ENCODE data around the gene GABRD. TPM values are rescaled to one million over a fixed set of nuclear protein-coding genes. Genes with fewer than 3 reads are reported as not detected.

Gene GABRD, protein sequence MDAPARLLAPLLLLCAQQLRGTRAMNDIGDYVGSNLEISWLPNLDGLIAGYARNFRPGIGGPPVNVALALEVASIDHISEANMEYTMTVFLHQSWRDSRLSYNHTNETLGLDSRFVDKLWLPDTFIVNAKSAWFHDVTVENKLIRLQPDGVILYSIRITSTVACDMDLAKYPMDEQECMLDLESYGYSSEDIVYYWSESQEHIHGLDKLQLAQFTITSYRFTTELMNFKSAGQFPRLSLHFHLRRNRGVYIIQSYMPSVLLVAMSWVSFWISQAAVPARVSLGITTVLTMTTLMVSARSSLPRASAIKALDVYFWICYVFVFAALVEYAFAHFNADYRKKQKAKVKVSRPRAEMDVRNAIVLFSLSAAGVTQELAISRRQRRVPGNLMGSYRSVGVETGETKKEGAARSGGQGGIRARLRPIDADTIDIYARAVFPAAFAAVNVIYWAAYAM
- total RNA-seq (1 to 10 TPM in 2 of 7 donors, under 1 TPM in 3, not detected in 2; 0.40 to 1.2 (median 0.94) TPM), polyA plus RNA-seq (1 to 10 TPM in 1 of 3 donors, under 1 TPM in 1, not detected in 1; 0.35 to 1.1 TPM)
- long read RNA-seq, donor 1, partial matches to known transcripts: 0 of 1 reads
- long read RNA-seq, donor 1, other reads (novel, unspliced or antisense): 0 of 1 reads
- long read RNA-seq, donor 2: 0 reads

DNA sequence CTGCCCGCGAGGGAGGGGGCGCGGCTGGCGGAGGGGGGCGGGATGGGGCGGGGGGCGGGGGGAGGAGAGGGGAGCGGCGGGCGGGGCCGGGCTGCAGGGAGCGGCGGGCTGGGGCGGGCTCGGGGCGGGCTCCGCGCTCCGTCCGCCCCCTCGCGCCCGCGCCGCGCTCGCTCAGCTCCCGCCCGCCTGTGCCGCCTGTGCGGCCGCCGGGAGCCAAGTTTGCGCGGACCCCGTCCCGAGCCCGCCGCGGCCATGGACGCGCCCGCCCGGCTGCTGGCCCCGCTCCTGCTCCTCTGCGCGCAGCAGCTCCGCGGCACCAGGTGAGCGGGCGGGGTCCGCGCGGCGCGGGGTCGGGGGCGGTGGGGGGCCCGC is at the start of gene GABRD:
GABRD (plus strand) TSS at position 174 of the 372 bp plus-strand sequence; CDS start at position 253, 79 bp downstream.
- H3K27me3 ChIP-seq (replicated peaks in 1 of 7): peaks cover 0 to 100% (median 45%) of the 10 kb centered on the region in 7 donors

DNA sequence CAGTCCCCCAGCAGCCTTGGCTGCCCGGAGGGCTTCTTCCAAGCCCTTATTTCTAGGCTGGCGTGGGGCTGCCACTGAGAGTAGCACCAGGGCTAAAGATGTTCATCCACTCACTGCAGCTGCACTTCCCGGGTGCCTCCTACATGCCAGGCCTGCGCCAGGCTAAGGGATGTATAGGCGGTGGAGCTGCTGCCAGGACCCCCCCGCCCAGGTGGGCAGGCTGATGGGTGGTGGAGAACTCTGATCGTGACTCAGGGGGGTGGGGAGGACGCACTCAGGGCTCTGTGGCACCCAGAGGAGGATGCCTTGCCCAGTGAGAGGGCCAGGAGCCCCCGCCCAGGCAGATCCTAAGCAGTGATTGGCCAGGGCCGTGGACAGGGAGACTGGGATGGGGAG is 49.6 kb upstream of the GABRD start:
- no peaks in the 10 kb centered on the region for H3K9me3 ChIP-seq
- no peak for TF ChIP-seq POLR2AphosphoS5 (IDR thresholded peaks at IDR 0.05)
- TF ChIP-seq POLR2A (IDR thresholded peaks at IDR 0.05): no peak
- TF ChIP-seq, protein P1, sequence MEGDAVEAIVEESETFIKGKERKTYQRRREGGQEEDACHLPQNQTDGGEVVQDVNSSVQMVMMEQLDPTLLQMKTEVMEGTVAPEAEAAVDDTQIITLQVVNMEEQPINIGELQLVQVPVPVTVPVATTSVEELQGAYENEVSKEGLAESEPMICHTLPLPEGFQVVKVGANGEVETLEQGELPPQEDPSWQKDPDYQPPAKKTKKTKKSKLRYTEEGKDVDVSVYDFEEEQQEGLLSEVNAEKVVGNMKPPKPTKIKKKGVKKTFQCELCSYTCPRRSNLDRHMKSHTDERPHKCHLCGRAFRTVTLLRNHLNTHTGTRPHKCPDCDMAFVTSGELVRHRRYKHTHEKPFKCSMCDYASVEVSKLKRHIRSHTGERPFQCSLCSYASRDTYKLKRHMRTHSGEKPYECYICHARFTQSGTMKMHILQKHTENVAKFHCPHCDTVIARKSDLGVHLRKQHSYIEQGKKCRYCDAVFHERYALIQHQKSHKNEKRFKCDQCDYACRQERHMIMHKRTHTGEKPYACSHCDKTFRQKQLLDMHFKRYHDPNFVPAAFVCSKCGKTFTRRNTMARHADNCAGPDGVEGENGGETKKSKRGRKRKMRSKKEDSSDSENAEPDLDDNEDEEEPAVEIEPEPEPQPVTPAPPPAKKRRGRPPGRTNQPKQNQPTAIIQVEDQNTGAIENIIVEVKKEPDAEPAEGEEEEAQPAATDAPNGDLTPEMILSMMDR (IDR thresholded peaks at IDR 0.05 in 8 of 11, conservative IDR thresholded peaks at IDR 0.05 in 3 of 11): no peak
- 61 to 82% (median 78%) methylated on average over 5 to 10 of the region's 10 CpGs for WGBS, 5 donors
- no peaks in the 10 kb centered on the region for H3K4me1 ChIP-seq
- no peak for DNase-seq
- no peaks in the 10 kb centered on the region for H3K36me3 ChIP-seq
- peaks cover 0 to 62% (median 7%) of the 10 kb centered on the region in 7 donors for H3K27me3 ChIP-seq (replicated peaks in 1 of 7)
- no peak overlapping the region for H3K27ac ChIP-seq
- no peak overlapping the region for H3K4me3 ChIP-seq
- intact Hi-C loops (cut with DNase I; ENCODE audit: low total_unique reads): no loop called here

More for the DNA sequence above, at the start of gene GABRD:
- DNase-seq: no peak
- H3K4me3 ChIP-seq: peak within 1 kb of the TSS in 6 of 8 donors; percentile 8 to 60 (median 26)
- TF ChIP-seq, protein P1 (IDR thresholded peaks at IDR 0.05 in 8 of 11, conservative IDR thresholded peaks at IDR 0.05 in 3 of 11): no peak
- TF ChIP-seq POLR2AphosphoS5 (IDR thresholded peaks at IDR 0.05): no peak
- no peak for TF ChIP-seq POLR2A (IDR thresholded peaks at IDR 0.05)
- intact Hi-C loops (cut with DNase I; ENCODE audit: low total_unique reads): no loop called here
- no peaks in the 10 kb centered on the region for H3K9me3 ChIP-seq
- WGBS, 5 donors: 0 to 2% (median 2%) methylated on average over 7 to 46 of the region's 60 CpGs
- H3K4me1 ChIP-seq: peaks cover 0 to 23% (median 10%) of the 10 kb centered on the region in 6 donors
- no peak within 1 kb of the TSS for H3K27ac ChIP-seq
- no peaks in the 10 kb centered on the region for H3K36me3 ChIP-seq

DNA sequence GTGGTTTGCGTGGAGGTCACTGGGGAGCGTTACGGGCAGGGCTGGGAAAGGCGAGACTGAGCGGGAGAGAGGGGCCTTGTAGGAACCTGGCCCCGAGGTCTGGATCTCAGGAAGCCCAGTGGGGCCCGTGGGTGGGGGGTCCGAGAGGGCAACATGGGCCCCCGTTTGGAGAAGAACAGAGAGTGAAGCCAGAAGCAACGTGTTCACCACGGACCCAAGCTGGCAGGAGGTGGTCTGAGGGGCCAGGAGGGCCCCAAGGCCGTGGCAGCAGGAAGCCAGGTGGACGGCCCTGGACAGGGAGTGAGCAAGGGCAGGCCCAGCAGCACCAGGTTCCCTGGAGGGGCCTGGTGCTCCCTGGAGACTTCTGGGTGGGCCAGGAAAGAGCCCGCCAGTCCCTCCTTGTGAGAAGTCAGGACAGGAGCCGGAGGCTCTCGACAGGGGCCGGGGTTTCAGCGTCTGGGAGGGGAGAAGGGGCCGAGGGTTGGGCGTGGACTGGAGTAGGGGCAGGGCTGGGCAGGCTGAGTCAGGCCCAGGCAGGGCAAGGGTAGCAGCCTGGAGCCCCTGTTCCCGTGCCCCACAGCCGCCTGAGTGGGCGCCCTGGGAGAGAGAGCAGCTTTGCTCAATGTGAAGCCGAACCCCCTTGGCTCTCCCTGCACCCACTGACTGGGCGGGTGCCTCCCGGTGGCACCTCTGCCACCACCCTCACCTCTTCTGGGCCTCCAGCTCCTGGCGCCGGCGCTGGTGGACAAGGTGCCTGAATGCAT is 49.0 kb upstream of the GABRD start:
- DNase-seq: no peak
- Histone ChIP-seq H3K27me3 (replicated peaks in 1 of 7) (peaks cover 0 to 62% (median under 1%) of the 10 kb centered on the region in 7 donors), H3K36me3 (no peaks in the 10 kb centered on the region), H3K9me3 (no peaks in the 10 kb centered on the region), H3K4me1 (no peaks in the 10 kb centered on the region), H3K27ac (no peak overlapping the region), H3K4me3 (no peak overlapping the region)
- TF ChIP-seq, protein P1 (IDR thresholded peaks at IDR 0.05 in 8 of 11, conservative IDR thresholded peaks at IDR 0.05 in 3 of 11): no peak
- TF ChIP-seq POLR2A (IDR thresholded peaks at IDR 0.05) (no peak), POLR2AphosphoS5 (IDR thresholded peaks at IDR 0.05) (no peak)
- 73 to 83% (median 81%) methylated on average over 26 to 29 of the region's 29 CpGs for WGBS, 5 donors
- intact Hi-C loops (cut with DNase I; ENCODE audit: low total_unique reads): no loop called here
